IMR-90 (cell line): ENCODE data around the gene CFAP58. TPM values are rescaled to one million over a fixed set of nuclear protein-coding genes. Genes with fewer than 3 reads are reported as not detected.

Experiments
- ATAC-seq: fragments of 200-7000 bp; cut with Tn5 transposase; 2 replicates; pipeline ENCODE4 v1.9.1; 2020; ENCODE audit warnings: low read depth, mild to moderate bottlenecking, moderate library complexity
- BruUV-seq: library from RNA; stranded (reverse); fragments of 400-500 nt; replicated peaks from 2 replicates; lab custom pipeline; 2021; lab: Mats Ljungman, UMichigan
- CTCF ChIA-PET: fragments of 300-600 bp; formaldehyde crosslinking; extraction: SDS; loops from one replicate; lab custom pipeline; 2021; ENCODE audit warnings: antibody characterized with exemption; lab: Yijun Ruan, JAX
- POLR2A ChIA-PET: fragments of 300-600 bp; sonication (Branson Sonifier 250); formaldehyde crosslinking; loops from one replicate; lab custom pipeline; 2022; ENCODE audit warnings: antibody characterized with exemption; ENCODE audit not compliant: unreplicated experiment; lab: Charles Lee
- DNase-seq: peaks from one replicate; pipeline ENCODE4 v3.0.0; 2013
- H2AFZ ChIP-seq: replicated peaks from 2 replicates; pipeline ENCODE3; 2013; ENCODE audit warnings: low read length, mild to moderate bottlenecking; ENCODE audit not compliant: poor library complexity
- H2AK5ac ChIP-seq: 2 replicates; pipeline ENCODE4 v1.6.1; 2013; ENCODE audit warnings: low read depth, low read length, inconsistent platforms
- H2AK9ac ChIP-seq: replicated peaks from 2 replicates; pipeline ENCODE3; 2013; ENCODE audit warnings: mild to moderate bottlenecking, low read depth, low read length, moderate library complexity; ENCODE audit not compliant: poor library complexity
- H2BK120ac ChIP-seq: 2 replicates; pipeline ENCODE4 v1.6.1; 2013; ENCODE audit warnings: low read depth, low read length, inconsistent platforms
- H2BK15ac ChIP-seq: 3 replicates; pipeline ENCODE4 v1.6.1; 2013; ENCODE audit warnings: low read depth, low read length, inconsistent platforms
- H2BK20ac ChIP-seq: 2 replicates; pipeline ENCODE4 v1.6.1; 2013; ENCODE audit warnings: low read depth, mild to moderate bottlenecking, inconsistent platforms, low read length, moderate library complexity
- H2BK5ac ChIP-seq: 2 replicates; pipeline ENCODE4 v1.6.1; 2013; ENCODE audit warnings: mild to moderate bottlenecking, low read depth, low read length, inconsistent platforms; ENCODE audit not compliant: poor library complexity, severe bottlenecking
- H3K14ac ChIP-seq: replicated peaks from 2 replicates; pipeline ENCODE4 v1.6.1; 2013; ENCODE audit warnings: low read depth, low read length, inconsistent platforms
- H3K18ac ChIP-seq: 2 replicates; pipeline ENCODE4 v1.6.1; 2013; ENCODE audit warnings: low read depth, low read length, control low read depth
- H3K23ac ChIP-seq: 2 replicates; pipeline ENCODE4 v1.6.1; 2013; ENCODE audit warnings: low read depth, low read length, inconsistent platforms
- H3K27ac ChIP-seq: 2 replicates; pipeline ENCODE4 v1.5.1; 2013; ENCODE audit warnings: mild to moderate bottlenecking, control low read depth, low read length; ENCODE audit not compliant: insufficient read depth
- H3K27me3 ChIP-seq: 2 replicates; pipeline ENCODE4 v1.6.1; 2013; ENCODE audit warnings: low read length; ENCODE audit not compliant: control insufficient read depth, insufficient read depth
- H3K36me3 ChIP-seq: 2 replicates; pipeline ENCODE4 v1.6.1; 2013; ENCODE audit warnings: low read length, mixed read lengths; ENCODE audit not compliant: control insufficient read depth, insufficient read depth
- H3K4ac ChIP-seq: 2 replicates; pipeline ENCODE4 v1.6.1; 2013; ENCODE audit warnings: low read depth, low read length, inconsistent platforms
- H3K4me1 ChIP-seq: 2 replicates; pipeline ENCODE4 v1.6.1; 2013; ENCODE audit warnings: low read length, mixed read lengths; ENCODE audit not compliant: control insufficient read depth, insufficient read depth
- H3K4me2 ChIP-seq: 2 replicates; pipeline ENCODE4 v1.6.1; 2013; ENCODE audit warnings: low read depth, mild to moderate bottlenecking, control low read depth, low read length, moderate library complexity
- H3K4me3 ChIP-seq: 2 replicates; pipeline ENCODE4 v1.5.1; 2013; ENCODE audit warnings: low read depth, mild to moderate bottlenecking, control low read depth, low read length, moderate library complexity; ENCODE audit not compliant: insufficient read depth
- H3K56ac ChIP-seq: 2 replicates; pipeline ENCODE4 v1.6.1; 2013; ENCODE audit warnings: low read length, inconsistent platforms; ENCODE audit not compliant: insufficient read depth; ENCODE audit errors: extremely low read depth
- H3K79me1 ChIP-seq, 2 experiments: 2 replicates each; pipeline ENCODE4 v1.6.1; 2013; ENCODE audit warnings: low read length in 2 of 2, inconsistent platforms in 1 of 2, low read depth in 1 of 2
- H3K9ac ChIP-seq: 2 replicates; pipeline ENCODE4 v1.6.1; 2013; ENCODE audit warnings: low read depth, low read length, control low read depth
- H3K9me1 ChIP-seq: 2 replicates; pipeline ENCODE4 v1.6.1; 2013; ENCODE audit warnings: low read length, inconsistent platforms; ENCODE audit not compliant: insufficient read depth
- H3K9me3 ChIP-seq: 2 replicates; pipeline ENCODE4 v1.6.1; 2013; ENCODE audit warnings: low read length; ENCODE audit not compliant: control insufficient read depth, insufficient read depth
- H4K20me1 ChIP-seq: 2 replicates; pipeline ENCODE4 v1.6.1; 2013; ENCODE audit warnings: low read length, inconsistent platforms; ENCODE audit not compliant: insufficient read depth
- H4K5ac ChIP-seq: 2 replicates; pipeline ENCODE4 v1.6.1; 2013; ENCODE audit warnings: mild to moderate bottlenecking, low read depth, low read length, control low read depth
- H4K8ac ChIP-seq, 2 experiments: 2 replicates each; pipeline ENCODE4 v1.6.1; 2013; ENCODE audit warnings: low read depth in 2 of 2, low read length in 2 of 2, control low read depth in 1 of 2, inconsistent platforms in 1 of 2
- H4K91ac ChIP-seq: 2 replicates; pipeline ENCODE4 v1.6.1; 2013; ENCODE audit warnings: low read depth, low read length, inconsistent platforms; ENCODE audit not compliant: insufficient read depth
- BHLHE40 ChIP-seq: fragments of 150-350 bp; IDR thresholded peaks from 2 replicates; pipeline ENCODE4 v1.6.1; 2016; ENCODE audit warnings: mild to moderate bottlenecking, low read depth, low read length
- CEBPB ChIP-seq: IDR thresholded peaks from 2 replicates; pipeline ENCODE4 v1.6.1; 2012; ENCODE audit warnings: low read depth, low read length, improper control_type of control experiment
- CHD1 ChIP-seq: IDR thresholded peaks from 2 replicates; pipeline ENCODE4 v1.6.1; 2012; ENCODE audit warnings: low read depth, low read length, improper control_type of control experiment
- CTCF ChIP-seq: conservative IDR thresholded peaks from 2 replicates; pipeline ENCODE4 v1.5.1; 2012; ENCODE audit warnings: mild to moderate bottlenecking, low read depth, low read length, improper control_type of control experiment
- ELK1 ChIP-seq: fragments of 150-350 bp; IDR thresholded peaks from 2 replicates; pipeline ENCODE4 v1.6.1; 2016; ENCODE audit warnings: low read depth, mild to moderate bottlenecking, low read length, moderate library complexity, borderline replicate concordance
- FOS ChIP-seq: fragments of 150-350 bp; IDR thresholded peaks from 2 replicates; pipeline ENCODE4 v1.6.1; 2016; ENCODE audit warnings: low read depth, low read length
- MAFK ChIP-seq: IDR thresholded peaks from 2 replicates; pipeline ENCODE4 v1.6.1; 2012; ENCODE audit warnings: low read depth, low read length, improper control_type of control experiment
- MAZ ChIP-seq: IDR thresholded peaks from 2 replicates; pipeline ENCODE4 v1.6.1; 2012; ENCODE audit warnings: low read depth, mild to moderate bottlenecking, low read length, improper control_type of control experiment, moderate library complexity, borderline replicate concordance
- MXI1 ChIP-seq: IDR thresholded peaks from 2 replicates; pipeline ENCODE4 v1.6.1; 2012; ENCODE audit warnings: low read depth, mild to moderate bottlenecking, low read length, moderate library complexity, borderline replicate concordance
- NFE2L2 ChIP-seq: fragments of 150-350 bp; IDR thresholded peaks from 2 replicates; pipeline ENCODE4 v1.6.1; 2016; ENCODE audit warnings: low read depth, mild to moderate bottlenecking, low read length
- POLR2A ChIP-seq: IDR thresholded peaks from 2 replicates; pipeline ENCODE4 v1.6.1; 2012; ENCODE audit warnings: mild to moderate bottlenecking, low read depth, low read length
- RAD21 ChIP-seq: IDR thresholded peaks from 2 replicates; pipeline ENCODE4 v1.6.1; 2012; ENCODE audit warnings: low read length, improper control_type of control experiment
- RCOR1 ChIP-seq: IDR thresholded peaks from 2 replicates; pipeline ENCODE4 v1.6.1; 2012; ENCODE audit warnings: mild to moderate bottlenecking, low read length, improper control_type of control experiment; ENCODE audit not compliant: insufficient replicate concordance
- RFX5 ChIP-seq: IDR thresholded peaks from 2 replicates; pipeline ENCODE4 v1.8.0; 2012; ENCODE audit warnings: low read depth, mild to moderate bottlenecking, low read length, moderate library complexity
- SMC3 ChIP-seq: fragments of 150-350 bp; IDR thresholded peaks from 2 replicates; pipeline ENCODE4 v1.6.1; 2016; ENCODE audit warnings: low read depth, mild to moderate bottlenecking, antibody characterized with exemption, low read length, moderate library complexity
- WGBS, 2 experiments: methylation state at CpG; one replicate each; pipeline versions ENCODE4 v1.1.5 to v1.1.7; 2013; ENCODE audit warnings: missing lambda C conversion rate in 2 of 2; ENCODE audit not compliant: insufficient read length in 1 of 2; ENCODE audit errors: extremely low coverage in 2 of 2; 5-methylcytosine and 5-hydroxymethylcytosine counted together
- dilution Hi-C: fragments of 300-500 bp; cut with HindIII; formaldehyde crosslinking; loops from one replicate; pipeline ENCODE4 v1.14.3; 2018; ENCODE audit warnings: low sequenced_read_pairs; ENCODE audit not compliant: unreplicated experiment
- in situ Hi-C: fragments of 300-500 bp; cut with MboI; formaldehyde crosslinking; loops from 3 replicates; pipeline ENCODE4 v1.14.3; 2019; ENCODE audit warnings: low sequenced_read_pairs, inconsistent platforms, mixed read lengths
- intact Hi-C: fragments of 100-400 bp; cut with micrococcal nuclease; formaldehyde crosslinking; loops from 2 replicates; pipeline ENCODE4 v1.10.0; 2022
- polyA plus RNA-seq, 3 experiments: library from polyadenylated mRNA; depleted of rRNA; stranded (reverse); fragments of >200 nt; gene quantifications; 2 replicates each; pipeline ENCODE4 v1.2.3, GENCODE V29; 2012; ENCODE audit warnings: low replicate concordance in 1 of 3
- total RNA-seq: library from RNA; depleted of rRNA; stranded (reverse); fragments of >200 nt; gene quantifications from 2 replicates; pipeline ENCODE4 v1.2.3, GENCODE V29; 2012

The CFAP58 gene
- total and polyA plus RNA-seq, 2 of the 4 experiments (the other 2 are of a cell fraction), result 0.36 to 0.72 TPM

GRCh38 chr10:104417637-104418292, 64.1 kb downstream of the CFAP58 start:
- ATAC-seq, result no peak
- POLR2A ChIA-PET, result no interaction called here
- BruUV-seq, result no TSS peak

More at GRCh38 chr10:104417637-104418292, 64.1 kb downstream of the CFAP58 start:
- CTCF ChIA-PET, result no interaction called here
- H3K4me3 ChIP-seq, result no peak overlapping the region
- H2BK5ac ChIP-seq, result no peak overlapping the region
- no peak overlapping the region for H4K5ac ChIP-seq
- no peak overlapping the region for H2BK120ac ChIP-seq
- H2BK20ac ChIP-seq, result no peak overlapping the region
- H3K9ac ChIP-seq, result no peak overlapping the region
- in situ Hi-C loops, result no loop called here
- no peaks in the 10 kb centered on the region for H3K36me3 ChIP-seq
- no peak overlapping the region for H3K4ac ChIP-seq
- no peak overlapping the region for H3K27ac ChIP-seq
- no peak overlapping the region for H2AK9ac ChIP-seq
- TF ChIP-seq CEBPB, result no peak
- TF ChIP-seq POLR2A, result no peak
- TF ChIP-seq FOS, result no peak
- no peak for TF ChIP-seq CTCF
- no peak for TF ChIP-seq RFX5
- no peak for TF ChIP-seq RCOR1
- TF ChIP-seq MAZ, result no peak
- TF ChIP-seq MAFK, result no peak
- no peak for TF ChIP-seq CHD1
- TF ChIP-seq BHLHE40, result no peak
- TF ChIP-seq MXI1, result no peak
- TF ChIP-seq ELK1, result no peak
- no peak for TF ChIP-seq SMC3
- TF ChIP-seq NFE2L2, result no peak
- no peak for TF ChIP-seq RAD21
- no peak for DNase-seq
- no peaks in the 10 kb centered on the region for H3K9me3 ChIP-seq
- H3K23ac ChIP-seq, result no peak overlapping the region
- H3K4me2 ChIP-seq, result no peak overlapping the region
- no peaks in the 10 kb centered on the region for H3K79me1 ChIP-seq
- WGBS, 2 experiments, result no CpG with 5 or more reads among the region's 6 CpGs
- H2BK15ac ChIP-seq, result no peak overlapping the region
- no peak overlapping the region for H3K18ac ChIP-seq
- dilution Hi-C loops, result no loop called here
- no peak overlapping the region for H3K14ac ChIP-seq
- intact Hi-C loops, result no loop called here
- no peak overlapping the region for H4K8ac ChIP-seq
- H3K4me1 ChIP-seq, result no peaks in the 10 kb centered on the region
- H3K9me1 ChIP-seq, result 0 out of 2 replicates have a peak, but pooled peaks cover 2% of the 10 kb centered on the region
- no peaks in the 10 kb centered on the region for H3K27me3 ChIP-seq
- H4K91ac ChIP-seq, result no peak overlapping the region
- no peak overlapping the region for H3K56ac ChIP-seq
- no peaks in the 10 kb centered on the region for H4K20me1 ChIP-seq
- no peak overlapping the region for H2AFZ ChIP-seq
- H2AK5ac ChIP-seq, result no peak overlapping the region
